Measurements from ENCODE around the gene NTF4.

The NTF4 gene, protein sequence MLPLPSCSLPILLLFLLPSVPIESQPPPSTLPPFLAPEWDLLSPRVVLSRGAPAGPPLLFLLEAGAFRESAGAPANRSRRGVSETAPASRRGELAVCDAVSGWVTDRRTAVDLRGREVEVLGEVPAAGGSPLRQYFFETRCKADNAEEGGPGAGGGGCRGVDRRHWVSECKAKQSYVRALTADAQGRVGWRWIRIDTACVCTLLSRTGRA

DNA sequence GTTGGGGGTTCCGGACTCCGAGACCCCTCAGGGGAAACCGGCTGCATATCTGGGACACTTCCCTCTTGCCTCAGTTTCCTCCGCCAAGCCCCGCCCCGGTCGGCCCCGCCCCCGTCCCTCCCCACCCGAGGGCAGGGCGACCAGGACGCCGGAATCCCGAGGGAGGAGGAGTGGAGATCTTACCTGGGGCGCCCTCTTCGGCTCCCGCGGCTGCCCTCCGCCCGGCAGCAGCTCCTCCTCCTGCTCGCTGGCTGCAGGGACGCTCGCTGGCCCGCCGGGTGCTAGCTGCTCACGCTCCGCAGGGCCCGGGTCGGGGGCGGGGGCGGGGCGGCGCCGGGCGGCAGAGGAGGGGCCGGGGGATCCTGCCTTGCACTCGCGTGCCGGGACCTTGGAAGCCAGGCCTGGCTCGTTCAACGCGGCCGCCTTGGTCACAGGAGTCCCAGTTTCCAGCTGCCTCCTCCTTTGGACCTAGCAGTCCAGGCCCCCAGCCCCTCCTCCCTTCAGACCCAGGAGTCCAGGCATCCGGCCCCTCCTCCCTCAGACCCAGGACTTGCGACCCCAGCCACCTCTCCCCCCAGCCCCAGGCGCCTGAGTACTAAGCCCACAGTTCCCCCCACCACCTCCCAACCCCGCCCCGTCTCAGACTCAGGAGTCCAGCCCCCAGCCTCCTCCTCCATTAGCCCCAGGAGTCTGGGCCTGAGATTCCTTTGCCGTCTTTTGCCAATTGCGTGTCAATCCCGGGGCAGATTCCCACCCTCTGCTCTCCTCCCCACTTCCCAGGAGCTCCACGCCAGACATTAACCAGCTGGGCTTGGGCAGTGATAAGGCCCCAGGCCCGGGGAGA, at the start of gene NTF4:
Gene NTF4 (minus strand): TSS at position 51 of the 844 bp plus-strand sequence. CDS start 2,821 bp downstream, outside the sequence.
- DNase-seq (ENCODE audit: low spot score): peak; percentile 56

DNA sequence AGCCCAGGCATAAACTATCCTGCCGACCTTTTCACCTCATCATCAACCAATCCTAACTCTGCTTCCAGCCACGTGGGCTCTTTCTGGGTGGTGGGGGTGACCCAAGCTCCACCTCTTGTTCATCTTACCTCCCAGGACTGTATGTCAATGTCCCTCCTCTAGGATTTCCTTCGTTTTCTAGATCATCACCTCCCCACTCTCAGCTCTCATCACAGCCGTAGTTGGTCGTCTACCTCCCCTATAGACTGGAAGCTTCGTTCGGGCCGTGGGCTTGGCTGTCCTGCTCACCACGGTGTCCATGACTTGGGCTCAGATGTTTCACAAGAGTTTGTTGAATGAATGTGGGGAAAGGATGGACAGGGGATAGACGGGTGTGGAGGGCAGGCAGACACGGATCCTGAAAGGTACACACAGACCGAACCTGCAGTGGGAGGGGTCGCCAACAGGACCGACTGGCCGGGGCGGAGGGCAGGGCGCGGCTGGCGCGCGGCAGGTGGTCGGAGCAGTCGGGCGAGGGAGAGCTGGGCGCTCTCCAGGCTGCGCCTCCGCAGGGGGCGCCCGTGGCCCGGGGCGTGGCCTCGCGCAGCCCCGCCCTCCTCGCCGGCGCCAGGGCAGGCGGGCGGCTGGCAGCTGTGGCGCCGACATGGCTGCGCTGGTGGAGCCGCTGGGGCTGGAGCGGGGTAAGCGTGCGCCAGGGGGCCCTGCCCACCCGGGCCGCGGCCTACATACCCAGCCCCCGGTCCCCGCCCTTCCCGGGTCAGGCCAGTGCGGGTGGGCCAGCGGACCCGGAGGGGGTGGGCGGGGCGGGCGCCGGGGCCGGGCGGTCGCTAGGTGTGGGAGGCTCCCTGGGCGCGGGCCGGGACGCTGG, 49.4 kb upstream of the NTF4 start, which contains the start of gene LIN7B:
Gene LIN7B (plus strand): TSS at position 609 of the 868 bp plus-strand sequence. CDS start 35 bp downstream, at position 644.
- DNase-seq (ENCODE audit: low spot score): peak; percentile 83

DNA sequence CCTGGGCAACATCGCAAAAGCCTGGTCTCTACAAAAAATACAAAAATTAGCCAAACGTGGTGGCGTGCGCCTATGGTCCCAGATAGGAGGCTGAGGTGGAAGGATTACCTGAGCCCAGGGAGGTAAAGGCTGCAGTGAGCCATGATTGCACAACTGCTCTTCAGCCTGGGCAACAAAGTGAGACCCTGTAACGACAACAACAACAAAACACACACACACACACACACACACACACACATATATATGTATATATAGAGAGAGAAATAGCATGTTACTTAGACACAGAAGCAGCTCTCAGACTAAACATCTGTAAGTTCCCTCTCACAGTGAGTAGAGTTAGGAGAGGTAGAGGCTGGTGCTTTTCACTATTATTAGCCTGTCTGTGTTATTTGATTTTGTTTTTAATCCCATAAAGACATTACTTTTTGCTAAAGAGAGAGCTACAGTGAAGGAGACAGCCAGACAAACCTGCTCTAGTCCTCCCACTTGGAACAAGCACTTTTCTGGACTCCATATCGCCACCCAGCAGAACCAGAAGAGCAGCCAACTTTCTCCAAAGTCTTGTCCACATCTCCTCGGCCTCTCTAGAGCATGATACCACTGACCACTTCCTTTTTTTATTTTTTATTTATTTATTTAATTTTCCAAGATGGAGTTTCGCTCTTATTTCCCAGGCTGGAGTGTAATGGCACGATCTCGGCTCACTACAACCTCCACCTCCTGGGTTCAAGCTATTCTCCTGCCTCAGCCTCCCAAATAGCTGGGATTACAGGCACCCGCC, 46.8 kb upstream of the NTF4 start:
- DNase-seq (ENCODE audit: low spot score): no peak

DNA sequence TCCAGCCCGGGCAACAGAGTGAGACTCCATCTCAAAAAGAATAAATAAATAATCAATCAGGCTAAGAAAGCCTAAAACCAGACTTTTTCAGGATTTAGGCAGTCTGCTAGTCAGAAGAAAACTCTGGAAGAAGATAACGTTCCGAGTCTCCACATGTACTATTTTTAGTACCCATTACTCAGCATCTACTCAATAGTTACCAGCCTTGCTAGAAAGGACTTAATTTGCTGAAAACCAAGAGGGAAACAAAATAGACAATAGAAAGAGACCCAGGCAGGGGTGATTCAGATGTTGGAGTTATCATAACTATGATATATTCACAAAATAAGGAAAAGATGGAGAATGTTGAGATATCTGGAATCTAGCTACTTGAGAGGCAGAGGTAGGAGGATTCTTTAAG, 45.9 kb upstream of the NTF4 start:
- no peak for DNase-seq (ENCODE audit: low spot score)

DNA sequence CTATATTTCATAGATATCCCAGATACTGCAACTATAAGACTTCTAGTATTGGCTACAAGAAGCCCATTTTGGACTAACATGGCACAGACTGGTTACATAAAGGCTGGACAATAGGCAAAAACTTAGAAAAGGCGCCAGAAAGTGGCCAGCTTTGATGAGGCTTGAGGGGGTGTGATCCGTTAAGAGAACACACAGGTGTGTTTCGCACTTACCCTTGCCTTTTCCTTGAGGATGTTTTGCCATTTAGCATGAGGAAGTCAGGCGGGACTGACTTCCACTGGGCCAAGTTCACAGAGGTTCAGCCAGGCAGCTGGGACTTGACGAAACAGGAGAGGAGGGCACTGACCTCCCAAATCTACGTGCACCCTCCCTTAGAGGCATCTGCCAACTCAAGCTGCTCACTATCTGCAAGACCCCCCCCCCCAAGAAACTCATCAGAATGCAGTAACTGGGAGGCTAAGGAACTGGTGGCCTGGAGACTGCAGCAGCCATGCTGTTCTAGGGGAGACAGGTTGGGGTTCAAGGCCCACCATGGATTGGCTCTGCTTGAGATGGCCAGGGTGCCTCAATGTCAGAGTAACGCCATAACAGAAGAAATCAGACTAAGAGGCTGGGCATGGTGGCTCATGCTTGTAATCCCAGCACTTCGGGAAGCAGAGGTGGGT, 45.1 kb upstream of the NTF4 start:
- no peak for DNase-seq (ENCODE audit: low spot score)

DNA sequence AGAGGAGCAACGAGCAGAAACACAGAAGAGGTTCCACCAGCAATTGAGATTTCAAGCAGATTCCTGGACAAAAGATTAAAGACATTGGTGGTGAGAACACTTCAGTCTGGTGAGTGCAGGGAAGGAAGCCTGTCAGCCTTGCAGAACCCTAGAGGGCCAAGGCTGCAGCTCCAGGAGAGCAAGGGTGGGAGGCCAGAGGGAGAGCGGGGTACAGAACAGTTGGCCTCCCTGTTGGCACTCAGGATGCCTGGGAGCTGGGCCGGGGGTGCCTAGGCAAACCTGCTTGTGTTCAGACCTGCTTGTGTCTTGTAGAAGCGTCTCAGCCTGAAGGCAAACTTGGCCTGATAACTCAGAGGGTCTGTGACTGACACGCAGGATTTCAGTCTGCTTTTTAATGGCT, 44.4 kb upstream of the NTF4 start:
- DNase-seq (ENCODE audit: low spot score): no peak

DNA sequence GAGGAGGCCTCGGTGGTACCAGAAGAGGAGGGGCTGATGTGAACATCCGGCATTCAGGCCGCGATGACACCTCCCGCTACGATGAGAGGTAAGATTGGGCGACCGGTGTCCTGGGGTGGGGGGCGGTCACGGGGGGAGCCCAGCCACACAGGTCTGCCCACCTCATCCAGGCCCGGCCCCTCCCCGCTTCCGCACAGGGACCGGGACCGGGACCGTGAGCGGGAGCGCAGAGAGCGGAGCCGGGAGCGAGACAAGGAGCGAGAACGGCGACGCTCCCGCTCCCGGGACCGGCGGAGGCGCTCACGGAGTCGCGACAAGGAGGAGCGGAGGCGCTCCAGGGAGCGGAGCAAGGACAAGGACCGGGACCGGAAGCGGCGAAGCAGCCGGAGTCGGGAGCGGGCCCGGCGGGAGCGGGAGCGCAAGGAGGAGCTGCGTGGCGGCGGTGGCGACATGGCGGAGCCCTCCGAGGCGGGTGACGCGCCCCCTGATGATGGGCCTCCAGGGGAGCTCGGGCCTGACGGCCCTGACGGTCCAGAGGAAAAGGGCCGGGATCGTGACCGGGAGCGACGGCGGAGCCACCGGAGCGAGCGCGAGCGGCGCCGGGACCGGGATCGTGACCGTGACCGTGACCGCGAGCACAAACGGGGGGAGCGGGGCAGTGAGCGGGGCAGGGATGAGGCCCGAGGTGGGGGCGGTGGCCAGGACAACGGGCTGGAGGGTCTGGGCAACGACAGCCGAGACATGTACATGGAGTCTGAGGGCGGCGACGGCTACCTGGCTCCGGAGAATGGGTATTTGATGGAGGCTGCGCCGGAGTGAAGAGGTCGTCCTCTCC, 43.2 kb upstream of the NTF4 start:
- no peak for DNase-seq (ENCODE audit: low spot score)

DNA sequence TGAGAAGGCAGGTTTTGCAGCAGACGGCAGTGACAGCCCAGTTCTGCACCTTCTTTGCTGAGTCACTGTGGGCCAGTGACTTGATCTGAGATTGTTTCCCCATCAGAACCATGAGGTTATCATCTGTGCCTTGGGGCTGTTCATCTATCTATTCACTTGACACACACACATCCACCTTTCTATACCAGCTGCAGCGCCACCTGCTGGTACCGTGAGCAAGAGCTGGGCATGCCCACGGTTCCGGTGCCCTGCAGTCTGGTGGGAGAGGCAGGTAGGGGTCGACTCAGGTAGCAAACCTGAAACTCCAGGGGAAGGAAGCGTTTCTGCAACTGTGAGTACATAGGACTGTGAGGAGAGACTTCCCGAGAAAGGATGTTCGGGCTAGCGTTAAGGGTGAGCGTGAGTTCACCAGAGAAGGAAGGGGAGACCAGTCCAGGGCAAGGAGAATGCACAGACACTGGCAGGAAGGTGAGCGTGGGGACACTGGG, 42.1 kb upstream of the NTF4 start:
- DNase-seq (ENCODE audit: low spot score): no peak

DNA sequence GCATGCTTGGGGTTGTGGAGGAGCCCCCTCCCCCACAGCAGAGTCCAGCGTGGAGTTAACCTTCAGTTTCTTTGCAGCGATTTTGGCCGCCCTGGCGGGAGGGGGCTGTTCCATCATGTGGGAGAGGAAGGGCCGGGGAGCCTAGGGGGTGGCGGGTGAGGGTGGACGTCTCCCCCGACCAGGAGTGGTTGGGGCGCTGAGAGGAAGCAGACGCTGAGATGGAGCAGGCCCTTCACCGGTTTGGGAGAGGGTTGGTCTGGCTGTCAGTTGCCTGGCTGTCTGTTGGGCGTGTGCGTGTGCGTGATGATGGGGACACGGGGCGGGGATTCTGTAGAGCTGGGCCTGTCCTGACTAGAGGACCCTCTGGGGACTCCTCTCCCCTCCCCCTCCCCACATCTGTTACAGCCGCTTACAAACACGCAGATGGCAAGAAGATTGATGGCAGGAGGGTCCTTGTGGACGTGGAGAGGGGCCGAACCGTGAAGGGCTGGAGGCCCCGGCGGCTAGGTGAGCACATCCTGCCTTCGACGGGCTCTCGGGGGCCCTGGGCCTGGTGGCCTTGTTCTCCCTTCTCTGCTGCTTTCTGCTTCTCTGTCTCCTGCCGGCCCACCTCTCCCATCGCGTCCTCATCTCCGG, 39.7 kb upstream of the NTF4 start:
- no peak for DNase-seq (ENCODE audit: low spot score)

DNA sequence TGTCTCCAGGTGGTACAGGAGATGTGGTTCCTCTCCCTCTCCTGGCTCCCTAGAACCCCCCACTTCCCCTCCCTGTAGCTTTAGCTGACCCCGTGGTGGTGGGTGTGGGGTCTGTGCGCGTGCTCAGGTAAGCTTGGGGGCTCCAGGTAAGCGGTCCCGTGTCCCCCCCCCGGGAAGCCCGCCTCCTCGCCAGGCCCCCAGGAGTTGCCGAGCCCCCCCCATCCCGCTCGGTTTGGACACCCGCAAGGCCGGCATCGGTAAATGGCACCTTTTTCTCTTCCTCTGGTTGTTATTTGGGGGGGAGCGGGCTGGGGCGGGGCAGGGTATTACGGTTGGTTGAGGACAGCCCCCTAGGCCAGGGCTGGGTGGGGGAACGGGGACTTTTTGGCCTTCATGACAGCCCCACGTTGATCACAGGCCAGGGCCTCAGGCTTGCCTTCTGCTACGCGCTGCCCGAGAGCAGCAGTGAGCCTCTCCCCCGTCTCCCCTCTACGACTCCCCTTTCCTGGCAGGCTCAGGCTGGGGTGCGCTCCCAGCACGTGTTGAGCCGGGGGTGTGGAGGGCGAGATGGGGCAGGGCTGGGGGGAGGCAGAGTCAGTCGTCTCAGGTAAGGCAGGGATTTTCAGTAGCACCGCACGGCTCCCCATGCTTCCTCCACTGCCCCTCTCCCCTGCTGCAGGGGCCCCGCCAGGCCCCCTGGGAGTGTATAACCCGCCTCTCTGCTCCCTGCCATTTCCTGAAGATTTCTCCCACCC, 38.9 kb upstream of the NTF4 start:
- DNase-seq (ENCODE audit: low spot score): no peak

DNA sequence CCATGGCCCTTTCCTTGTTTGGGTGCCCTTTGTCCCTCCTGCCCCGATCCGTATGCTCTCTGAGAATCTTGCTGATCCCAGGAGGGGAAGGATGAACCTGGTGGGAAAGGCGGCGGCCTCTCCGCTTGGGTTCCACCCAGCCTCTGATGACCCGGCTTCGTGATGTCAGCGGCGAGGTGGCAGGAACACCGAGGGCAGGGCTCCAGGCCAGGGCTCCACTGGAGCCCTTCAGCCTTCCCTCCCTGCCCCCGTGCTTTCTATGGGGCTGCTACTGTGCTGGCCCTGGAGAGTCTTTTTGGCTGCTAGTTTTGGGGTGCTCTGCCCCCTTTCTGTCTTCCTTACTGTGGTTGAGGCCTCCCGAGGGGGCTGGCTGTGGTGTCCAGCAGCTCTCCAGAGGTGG, 37.7 kb upstream of the NTF4 start:
- no peak for DNase-seq (ENCODE audit: low spot score)

DNA sequence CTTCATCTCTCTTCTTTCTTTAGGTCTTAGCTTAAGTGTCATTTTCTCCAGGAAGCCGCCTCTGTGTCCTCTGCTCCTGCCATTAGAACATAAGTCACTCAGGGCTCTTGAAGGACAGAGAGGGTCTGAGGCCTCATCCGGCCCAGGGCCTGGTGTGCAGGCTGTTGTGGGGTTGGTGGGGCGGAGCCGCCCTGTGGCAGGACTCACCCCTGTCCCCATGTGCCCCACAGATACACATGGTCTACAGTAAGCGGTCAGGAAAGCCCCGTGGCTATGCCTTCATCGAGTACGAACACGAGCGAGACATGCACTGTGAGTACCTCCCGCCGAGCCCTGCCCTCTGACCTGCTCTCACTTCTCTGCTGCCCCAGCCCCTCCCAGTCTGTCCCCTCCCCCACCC, 36.5 kb upstream of the NTF4 start:
- DNase-seq (ENCODE audit: low spot score): no peak

DNA sequence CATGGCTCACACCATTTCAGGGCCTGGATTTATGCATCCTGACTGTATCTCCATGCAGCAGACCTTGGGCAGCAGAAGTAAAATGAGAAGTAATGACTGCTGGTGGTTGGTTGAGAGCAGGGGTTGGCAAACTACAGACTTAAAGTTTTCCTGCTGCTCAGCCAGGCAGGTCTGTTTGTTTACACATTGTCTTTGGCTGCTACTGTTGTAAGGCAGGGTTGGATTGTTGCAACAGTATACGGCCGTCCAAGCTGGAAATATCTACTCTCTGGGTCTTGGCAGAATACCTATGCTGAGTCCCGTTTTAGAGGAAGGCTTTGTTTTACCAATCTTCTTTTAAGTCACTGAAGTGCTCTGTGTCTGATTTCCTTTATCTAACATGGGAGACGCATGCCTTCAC, 34.2 kb upstream of the NTF4 start:
- DNase-seq (ENCODE audit: low spot score): no peak

DNA sequence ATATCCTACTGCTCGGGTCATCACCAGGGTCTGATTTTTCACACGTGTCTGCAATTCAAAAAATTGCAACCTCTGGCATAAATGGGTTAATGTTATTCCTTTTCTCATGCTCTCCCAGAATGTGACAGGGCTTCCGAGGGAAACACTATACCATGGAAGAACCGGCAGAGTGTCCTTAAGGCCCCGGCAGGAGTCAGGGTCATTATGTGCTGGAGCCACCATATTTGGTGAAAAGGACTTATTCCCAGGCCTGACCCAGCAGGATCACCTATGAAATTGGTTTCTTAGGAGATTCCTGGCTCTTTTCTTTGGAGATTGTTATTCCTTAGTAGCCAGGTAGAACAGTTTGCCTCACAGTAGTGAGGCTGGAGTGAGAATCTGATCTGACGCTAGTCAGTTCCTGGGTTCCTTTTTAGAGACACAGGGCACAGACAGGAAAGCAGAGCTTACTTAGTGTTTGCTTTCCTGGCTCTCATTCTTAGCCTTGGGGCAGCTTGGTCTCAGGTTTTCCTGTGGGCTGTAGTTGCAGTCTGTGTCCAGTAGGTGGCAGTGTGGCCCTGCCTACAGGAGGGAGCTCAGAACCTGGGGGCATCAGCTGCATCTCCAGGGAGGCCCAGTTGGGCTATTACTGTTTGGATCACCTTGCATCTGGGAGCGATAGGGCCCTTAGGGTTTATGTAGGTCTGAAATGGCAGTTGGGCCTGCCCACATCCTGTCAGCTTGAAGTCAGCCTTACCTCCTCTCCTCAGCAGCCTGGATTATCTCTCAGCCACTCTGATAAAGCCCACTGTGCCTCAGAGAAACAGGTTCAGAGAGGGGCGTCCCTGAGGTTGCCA, 33.1 kb upstream of the NTF4 start:
- peak; percentile 65 for DNase-seq (ENCODE audit: low spot score)

DNA sequence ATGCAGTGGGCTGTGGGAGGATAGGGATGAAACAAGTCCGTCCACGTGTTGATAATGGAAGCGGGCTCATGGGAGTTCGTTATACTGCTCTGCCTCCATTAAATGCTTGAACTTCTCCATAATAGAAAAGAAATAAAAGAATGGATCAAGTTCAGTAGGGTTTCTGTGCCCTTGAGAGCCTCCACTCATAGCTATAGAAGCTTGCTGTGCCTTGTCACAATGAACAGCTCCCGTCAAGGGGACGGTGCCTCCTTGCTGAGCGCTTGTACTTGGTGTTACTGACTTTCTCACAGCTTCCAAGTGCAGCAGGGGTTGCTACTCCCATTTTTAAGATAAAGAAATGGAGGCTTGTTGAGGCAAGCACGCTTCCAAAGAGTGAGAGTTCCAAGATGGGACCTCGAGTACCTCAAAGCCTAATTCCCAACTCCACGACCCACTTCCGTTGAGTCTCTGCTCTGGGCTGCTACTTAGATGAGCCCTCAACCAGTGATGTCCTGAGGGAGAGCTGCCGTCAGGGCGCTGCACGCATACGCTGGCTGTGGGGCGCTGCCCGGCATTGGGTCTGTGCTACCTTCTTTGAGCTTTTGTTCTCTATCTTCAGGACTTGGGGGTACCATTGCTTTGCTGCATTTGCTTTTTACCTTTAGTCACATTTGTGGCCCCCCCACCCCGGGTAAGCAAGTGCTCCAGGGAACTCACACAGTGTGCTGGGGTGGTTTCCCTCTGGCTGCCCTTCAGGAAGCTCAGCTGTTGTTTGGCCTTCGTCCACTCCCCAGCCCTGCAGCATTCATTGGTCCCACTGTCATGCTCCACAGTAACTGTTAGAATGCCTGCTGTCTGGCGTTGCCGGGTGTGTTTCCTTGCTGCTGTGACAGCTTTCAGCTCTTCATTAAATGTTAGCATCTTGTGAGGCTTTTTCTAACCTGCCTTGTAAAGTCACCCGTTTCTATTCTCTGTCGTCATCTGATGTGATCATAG, 30.2 kb upstream of the NTF4 start:
- no peak for DNase-seq (ENCODE audit: low spot score)

DNA sequence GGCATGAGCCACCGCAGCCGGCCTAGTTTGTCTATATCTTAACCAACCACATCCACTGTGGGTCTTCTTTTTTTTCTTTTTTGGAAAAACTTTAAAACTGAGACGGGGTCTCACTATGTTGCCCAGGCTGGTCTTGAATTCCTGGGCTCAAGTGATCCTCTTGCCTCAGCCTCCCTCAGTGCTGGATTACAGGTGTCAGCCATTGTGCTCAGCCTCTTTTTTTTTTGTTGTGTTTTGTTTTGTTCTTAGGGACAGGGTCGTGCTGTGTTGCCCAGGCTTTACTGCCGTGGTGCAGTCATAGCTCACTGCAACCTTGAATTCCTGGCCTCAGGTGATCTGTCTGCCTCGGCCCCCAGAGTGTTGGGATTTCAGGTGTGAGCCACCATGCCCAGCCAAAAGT, 28.1 kb upstream of the NTF4 start:
- no peak for DNase-seq (ENCODE audit: low spot score)
